GM12865 (cell line): ENCODE data around the gene DNAH7.

Experiments
- DNase-seq: peaks from one replicate; pipeline ENCODE4 v3.0.0; 2010; ENCODE audit warnings: low read depth
- H3K4me3 ChIP-seq: 2 replicates; pipeline ENCODE4 v1.5.1; 2011; ENCODE audit warnings: mild to moderate bottlenecking, low read depth, low read length, control low read depth
- TF ChIP-seq, protein P1 (sequence below): IDR thresholded peaks from 2 replicates; pipeline ENCODE4 v1.5.1; 2011; ENCODE audit warnings: low read length, control low read depth, low read depth, inconsistent platforms; ENCODE audit not compliant: insufficient read depth; ENCODE audit errors: missing control alignments

The DNAH7 gene

DNA sequence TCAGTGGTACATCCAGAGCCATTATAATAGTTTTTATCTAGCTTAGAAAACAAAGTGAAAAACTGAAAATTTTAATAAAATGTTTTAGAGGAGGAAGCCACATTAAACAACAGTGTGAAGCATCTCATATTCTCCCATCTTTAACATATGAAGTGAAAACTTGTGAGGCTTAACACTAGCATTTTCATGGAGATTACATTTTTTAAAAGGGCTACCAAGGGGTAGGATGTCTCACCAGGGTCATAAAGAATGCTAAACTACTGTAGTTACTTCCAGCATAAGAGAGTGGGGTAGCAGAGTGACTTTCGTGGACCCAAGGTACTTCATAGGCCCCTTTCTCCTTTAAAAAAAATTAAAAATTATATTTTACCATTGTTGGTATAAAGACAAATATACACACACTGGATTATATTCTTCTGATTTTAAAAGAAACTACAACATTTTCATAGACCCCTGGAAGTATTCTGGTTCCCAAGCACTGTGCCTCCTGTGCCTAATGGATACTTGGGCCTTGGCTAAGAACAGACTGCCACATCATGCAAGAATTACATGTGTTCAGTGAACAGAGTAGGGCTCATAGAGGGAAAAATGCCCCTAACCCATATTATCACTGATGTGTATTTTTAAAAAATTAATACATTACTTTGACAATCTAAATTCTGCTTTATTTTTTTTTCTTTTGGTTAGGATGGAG lies 263.2 kb downstream of the DNAH7 start:
- H3K4me3 ChIP-seq, result no peak overlapping the region
- no peak for DNase-seq
- TF ChIP-seq, protein P1, sequence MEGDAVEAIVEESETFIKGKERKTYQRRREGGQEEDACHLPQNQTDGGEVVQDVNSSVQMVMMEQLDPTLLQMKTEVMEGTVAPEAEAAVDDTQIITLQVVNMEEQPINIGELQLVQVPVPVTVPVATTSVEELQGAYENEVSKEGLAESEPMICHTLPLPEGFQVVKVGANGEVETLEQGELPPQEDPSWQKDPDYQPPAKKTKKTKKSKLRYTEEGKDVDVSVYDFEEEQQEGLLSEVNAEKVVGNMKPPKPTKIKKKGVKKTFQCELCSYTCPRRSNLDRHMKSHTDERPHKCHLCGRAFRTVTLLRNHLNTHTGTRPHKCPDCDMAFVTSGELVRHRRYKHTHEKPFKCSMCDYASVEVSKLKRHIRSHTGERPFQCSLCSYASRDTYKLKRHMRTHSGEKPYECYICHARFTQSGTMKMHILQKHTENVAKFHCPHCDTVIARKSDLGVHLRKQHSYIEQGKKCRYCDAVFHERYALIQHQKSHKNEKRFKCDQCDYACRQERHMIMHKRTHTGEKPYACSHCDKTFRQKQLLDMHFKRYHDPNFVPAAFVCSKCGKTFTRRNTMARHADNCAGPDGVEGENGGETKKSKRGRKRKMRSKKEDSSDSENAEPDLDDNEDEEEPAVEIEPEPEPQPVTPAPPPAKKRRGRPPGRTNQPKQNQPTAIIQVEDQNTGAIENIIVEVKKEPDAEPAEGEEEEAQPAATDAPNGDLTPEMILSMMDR, result no peak

DNA sequence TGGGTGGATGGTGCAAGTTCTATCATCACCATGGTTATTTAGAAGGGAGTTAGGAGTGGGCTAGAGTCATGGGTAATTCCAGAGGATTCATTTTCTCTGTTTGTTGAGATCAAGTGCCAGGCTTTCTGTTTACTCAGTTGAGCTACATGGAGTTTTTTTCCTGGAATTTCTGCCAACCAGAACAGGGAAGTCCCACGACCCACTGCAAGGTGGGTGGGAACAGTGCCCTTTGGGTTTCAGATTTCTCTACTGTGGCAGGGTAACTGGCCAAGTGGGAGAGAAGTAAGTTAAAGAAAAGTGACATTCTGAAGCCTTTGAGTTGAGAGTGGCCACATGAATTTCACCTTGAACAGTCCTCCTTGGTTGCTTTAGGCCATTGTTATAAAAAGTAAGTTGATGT lies 272.8 kb downstream of the DNAH7 start:
- no peak for DNase-seq
- TF ChIP-seq, protein P1, result no peak
- no peak overlapping the region for H3K4me3 ChIP-seq

DNA sequence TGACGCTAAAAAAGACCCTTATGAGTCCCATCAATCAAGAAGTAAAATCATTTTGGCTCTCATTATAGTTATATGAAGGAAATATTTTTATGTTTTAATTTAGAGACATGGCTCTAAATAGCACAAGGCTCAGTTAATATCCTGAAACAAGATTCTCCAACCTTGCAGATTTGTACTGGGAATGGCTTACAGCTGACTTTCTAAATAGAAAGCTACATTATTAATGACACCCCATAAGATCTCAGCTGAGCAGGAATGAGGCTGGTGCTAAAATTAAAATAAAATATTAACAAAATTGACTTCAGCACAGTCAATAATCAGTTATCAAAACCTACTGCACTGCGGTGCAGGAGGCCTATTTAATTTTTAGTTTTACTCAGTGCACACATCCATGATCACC lies 274.8 kb downstream of the DNAH7 start:
- no peak for DNase-seq
- TF ChIP-seq, protein P1, result no peak
- no peak overlapping the region for H3K4me3 ChIP-seq

DNA sequence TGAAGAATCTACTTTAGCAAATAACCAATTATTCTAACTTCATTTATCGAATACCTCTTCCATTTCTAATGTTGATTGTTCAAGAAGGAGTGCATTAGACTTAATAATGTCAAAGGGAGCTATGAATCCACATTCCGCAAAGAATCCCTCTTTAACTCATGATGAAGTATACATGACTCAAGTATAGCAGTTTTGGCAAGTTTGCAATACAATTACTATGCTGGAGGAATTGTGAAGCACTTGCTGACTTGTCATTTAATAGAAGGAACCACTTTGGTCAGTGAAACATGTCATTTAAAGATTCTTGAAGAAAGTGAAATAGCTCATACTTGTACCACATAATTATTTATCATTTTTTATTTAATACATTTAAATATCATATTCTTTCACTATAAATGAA lies 286.5 kb downstream of the DNAH7 start:
- TF ChIP-seq, protein P1, result no peak
- no peak overlapping the region for H3K4me3 ChIP-seq
- DNase-seq, result no peak

DNA sequence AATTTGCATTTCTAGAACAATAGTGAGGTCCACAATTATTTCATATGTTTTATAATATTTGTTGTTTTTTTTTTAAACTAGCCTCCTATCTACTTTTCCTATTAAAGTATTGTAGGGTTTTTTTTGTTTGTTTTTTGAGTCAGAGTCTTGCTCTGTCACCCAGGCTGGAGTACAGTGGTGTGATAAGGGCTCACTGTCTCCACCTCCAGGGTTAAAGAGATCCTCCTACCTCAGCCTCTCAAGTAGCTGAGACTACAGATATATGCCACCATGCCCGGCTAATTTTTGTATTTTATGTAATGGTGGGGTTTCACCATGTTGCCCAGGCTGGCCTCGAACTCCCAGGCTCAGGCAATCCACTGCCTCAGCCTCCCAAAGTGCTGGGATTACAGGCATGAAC lies 289.1 kb downstream of the DNAH7 start:
- no peak for DNase-seq
- H3K4me3 ChIP-seq, result no peak overlapping the region
- TF ChIP-seq, protein P1, result no peak

DNA sequence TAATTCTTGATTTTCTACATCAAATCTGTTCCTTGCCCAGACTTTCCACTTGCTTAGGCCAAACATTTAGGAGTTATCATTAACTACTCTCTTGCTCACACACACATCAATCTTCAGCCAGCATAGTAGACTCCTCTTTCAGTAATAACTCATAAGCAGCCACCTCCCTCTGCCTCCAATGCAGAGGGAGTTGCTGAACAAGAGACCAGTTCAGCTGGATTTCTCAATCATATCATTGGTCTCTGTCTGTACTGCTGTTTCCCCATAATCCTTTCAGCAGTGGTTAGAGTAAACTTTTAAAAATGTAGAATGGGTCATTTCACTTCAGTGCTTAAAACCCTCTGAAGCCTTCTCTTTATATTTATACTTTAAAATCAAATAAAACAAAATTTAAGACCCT lies 298.7 kb downstream of the DNAH7 start:
- no peak for DNase-seq
- H3K4me3 ChIP-seq, result no peak overlapping the region
- TF ChIP-seq, protein P1, result no peak

DNA sequence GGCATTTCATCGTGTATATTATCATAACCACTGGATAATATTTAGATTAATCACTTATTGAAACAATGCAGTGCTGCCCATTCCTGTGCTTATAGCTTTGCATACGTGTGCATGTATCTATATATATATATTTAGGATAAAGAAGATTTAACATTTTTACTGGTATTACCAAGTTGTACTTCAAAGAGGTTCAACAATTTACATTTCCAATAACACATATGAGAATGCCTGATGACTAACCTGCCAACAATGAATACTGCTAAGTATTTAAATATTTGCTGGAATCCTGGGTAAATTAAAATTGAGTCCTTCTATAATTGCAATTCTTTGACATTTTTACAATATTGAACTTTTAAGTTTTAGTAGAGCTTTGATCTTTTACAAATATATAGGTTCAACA lies 300.2 kb downstream of the DNAH7 start:
- no peak for DNase-seq
- H3K4me3 ChIP-seq, result no peak overlapping the region
- TF ChIP-seq, protein P1, result no peak
